ENCODE data around the gene MED12L.

Gene MED12L

GRCh38 chr3:151198849-151199248 lies 113.4 kb downstream of the MED12L start:
- H3K27ac ChIP-seq = no peak overlapping the region

GRCh38 chr3:151199554-151200438 lies 114.3 kb downstream of the MED12L start:
- no peak overlapping the region for H3K4me3 ChIP-seq (IDR thresholded peaks at IDR 0.05; ENCODE audit: insufficient read depth, low read depth, low read length)
- no peak overlapping the region for H3K27ac ChIP-seq
- peaks cover 45% of the 10 kb centered on the region for H3K4me1 ChIP-seq (ENCODE audit: low read depth, poor library complexity, severe bottlenecking)
- H3K36me3 ChIP-seq (ENCODE audit: insufficient read depth) = no peaks in the 10 kb centered on the region
- H4K20me1 ChIP-seq (ENCODE audit: insufficient read depth) = no peaks in the 10 kb centered on the region
- no peak for TF ChIP-seq CTCF (conservative IDR thresholded peaks at IDR 0.05; ENCODE audit: low read depth, low read length)
- no peak overlapping the region; the same call in 1 of the 2 replicates for H3K4me2 ChIP-seq
- no peak overlapping the region for H2AFZ ChIP-seq (ENCODE audit: low read depth)
- no peaks in the 10 kb centered on the region for H3K79me2 ChIP-seq (ENCODE audit: insufficient read depth, low read depth)
- H3K9ac ChIP-seq = no peak overlapping the region
- H3K27me3 ChIP-seq (ENCODE audit: insufficient read depth, low read depth) = no peaks in the 10 kb centered on the region

More at GRCh38 chr3:151198849-151199248, 113.4 kb downstream of the MED12L start:
- no peaks in the 10 kb centered on the region for H4K20me1 ChIP-seq (ENCODE audit: insufficient read depth)
- no peak overlapping the region for H2AFZ ChIP-seq (ENCODE audit: low read depth)
- H3K36me3 ChIP-seq (ENCODE audit: insufficient read depth) = no peaks in the 10 kb centered on the region
- TF ChIP-seq CTCF (conservative IDR thresholded peaks at IDR 0.05; ENCODE audit: low read depth, low read length) = no peak
- H3K4me2 ChIP-seq = no peak overlapping the region
- H3K27me3 ChIP-seq (ENCODE audit: insufficient read depth, low read depth) = no peaks in the 10 kb centered on the region
- peaks cover 36% of the 10 kb centered on the region for H3K4me1 ChIP-seq (ENCODE audit: low read depth, poor library complexity, severe bottlenecking)
- no peaks in the 10 kb centered on the region for H3K79me2 ChIP-seq (ENCODE audit: insufficient read depth, low read depth)
- H3K4me3 ChIP-seq (IDR thresholded peaks at IDR 0.05; ENCODE audit: insufficient read depth, low read depth, low read length) = no peak overlapping the region
- no peak overlapping the region for H3K9ac ChIP-seq

- Histone ChIP-seq H3K36me3 (ENCODE audit: insufficient read depth) (no peaks in the 10 kb centered on the region), H3K79me2 (ENCODE audit: insufficient read depth, low read depth) (no peaks in the 10 kb centered on the region), H3K27ac (no peak overlapping the region), H4K20me1 (ENCODE audit: insufficient read depth) (no peaks in the 10 kb centered on the region), H3K4me3 (IDR thresholded peaks at IDR 0.05; ENCODE audit: insufficient read depth, low read depth, low read length) (no peak overlapping the region), H3K27me3 (ENCODE audit: insufficient read depth, low read depth) (no peaks in the 10 kb centered on the region), H3K9ac (no peak overlapping the region), H3K4me1 (ENCODE audit: low read depth, poor library complexity, severe bottlenecking) (peaks cover 53% of the 10 kb centered on the region), H2AFZ (ENCODE audit: low read depth) (no peak overlapping the region), H3K4me2 (no peak overlapping the region)
- no peak for TF ChIP-seq CTCF (conservative IDR thresholded peaks at IDR 0.05; ENCODE audit: low read depth, low read length)
Measured at GRCh38 chr3:151200586-151200985, 115.1 kb downstream of the MED12L start.

- no peak for TF ChIP-seq CTCF (conservative IDR thresholded peaks at IDR 0.05; ENCODE audit: low read depth, low read length)
- no peak overlapping the region for H2AFZ ChIP-seq (ENCODE audit: low read depth)
- H3K36me3 ChIP-seq (ENCODE audit: insufficient read depth) = no peaks in the 10 kb centered on the region
- no peak overlapping the region for H3K4me3 ChIP-seq (IDR thresholded peaks at IDR 0.05; ENCODE audit: insufficient read depth, low read depth, low read length)
- peaks cover 59% of the 10 kb centered on the region for H3K4me1 ChIP-seq (ENCODE audit: low read depth, poor library complexity, severe bottlenecking)
- H3K9ac ChIP-seq = no peak overlapping the region
- H3K27ac ChIP-seq = no peak overlapping the region
- no peak overlapping the region for H3K4me2 ChIP-seq
- H4K20me1 ChIP-seq (ENCODE audit: insufficient read depth) = no peaks in the 10 kb centered on the region
- no peaks in the 10 kb centered on the region for H3K79me2 ChIP-seq (ENCODE audit: insufficient read depth, low read depth)
- no peaks in the 10 kb centered on the region for H3K27me3 ChIP-seq (ENCODE audit: insufficient read depth, low read depth)
Measured at GRCh38 chr3:151201051-151201730, 115.7 kb downstream of the MED12L start.
